Dendritic cell treated with granulocyte-macrophage colony-stimulating factor and Interleukin-4, amounts not matched to agents 40 ng/mL and 50 ng/mL, for 4 days (primary cell): ENCODE data around the gene SIPA1.
A peak's percentile ranks its signal among the peaks of the same experiment; 100 is the strongest.

ENCODE experiments used
- H3K27ac Mint-ChIP-seq: one replicate; pipeline ENCODE4 v1.8.0; 2022; ENCODE audit warnings: mild to moderate bottlenecking, mixed read lengths
- H3K27me3 Mint-ChIP-seq: one replicate; pipeline ENCODE4 v1.8.0; 2022; ENCODE audit warnings: mild to moderate bottlenecking, mixed read lengths
- H3K36me3 Mint-ChIP-seq: one replicate; pipeline ENCODE4 v1.8.0; 2022; ENCODE audit warnings: low read depth, mixed read lengths
- H3K4me1 Mint-ChIP-seq: one replicate; pipeline ENCODE4 v1.8.0; 2022; ENCODE audit warnings: low read depth, mixed read lengths
- H3K4me3 Mint-ChIP-seq: one replicate; pipeline ENCODE4 v1.8.0; 2022; ENCODE audit warnings: mild to moderate bottlenecking, moderate library complexity, mixed read lengths
- H3K9me3 Mint-ChIP-seq: one replicate; pipeline ENCODE4 v1.8.0; 2022; ENCODE audit warnings: mixed read lengths
- intact Hi-C: fragments of 100-400 bp; cut with micrococcal nuclease; formaldehyde crosslinking; loops from one replicate; pipeline ENCODE4 v1.15.0; 2022

The SIPA1 gene

GRCh38 chr11:65639623-65640482 is 2.0 kb downstream of the SIPA1 start:
- Mint-ChIP-seq H3K27ac (peak overlapping the region; percentile 94), H3K4me1 (peaks cover 70% of the 10 kb centered on the region), H3K27me3 (no peaks in the 10 kb centered on the region), H3K36me3 (peaks cover 87% of the 10 kb centered on the region), H3K9me3 (no peaks in the 10 kb centered on the region), H3K4me3 (peak overlapping the region; percentile 98)
- intact Hi-C loops = loop anchor here (1.0 kb wide), 1 partner anchor 12 kb away; no protein-coding TSS in a partner anchor

GRCh38 chr11:65640483-65641296 is 2.8 kb downstream of the SIPA1 start:
- H3K4me3 Mint-ChIP-seq = peak overlapping the region; percentile 98
- H3K4me1 Mint-ChIP-seq = peaks cover 70% of the 10 kb centered on the region
- peak overlapping the region; percentile 94 for H3K27ac Mint-ChIP-seq
- intact Hi-C loops = loop anchor here (1.0 kb wide), 1 partner anchor 12 kb away; no protein-coding TSS in a partner anchor
- H3K27me3 Mint-ChIP-seq = no peaks in the 10 kb centered on the region
- peaks cover 87% of the 10 kb centered on the region for H3K36me3 Mint-ChIP-seq
- H3K9me3 Mint-ChIP-seq = no peaks in the 10 kb centered on the region

DNA sequence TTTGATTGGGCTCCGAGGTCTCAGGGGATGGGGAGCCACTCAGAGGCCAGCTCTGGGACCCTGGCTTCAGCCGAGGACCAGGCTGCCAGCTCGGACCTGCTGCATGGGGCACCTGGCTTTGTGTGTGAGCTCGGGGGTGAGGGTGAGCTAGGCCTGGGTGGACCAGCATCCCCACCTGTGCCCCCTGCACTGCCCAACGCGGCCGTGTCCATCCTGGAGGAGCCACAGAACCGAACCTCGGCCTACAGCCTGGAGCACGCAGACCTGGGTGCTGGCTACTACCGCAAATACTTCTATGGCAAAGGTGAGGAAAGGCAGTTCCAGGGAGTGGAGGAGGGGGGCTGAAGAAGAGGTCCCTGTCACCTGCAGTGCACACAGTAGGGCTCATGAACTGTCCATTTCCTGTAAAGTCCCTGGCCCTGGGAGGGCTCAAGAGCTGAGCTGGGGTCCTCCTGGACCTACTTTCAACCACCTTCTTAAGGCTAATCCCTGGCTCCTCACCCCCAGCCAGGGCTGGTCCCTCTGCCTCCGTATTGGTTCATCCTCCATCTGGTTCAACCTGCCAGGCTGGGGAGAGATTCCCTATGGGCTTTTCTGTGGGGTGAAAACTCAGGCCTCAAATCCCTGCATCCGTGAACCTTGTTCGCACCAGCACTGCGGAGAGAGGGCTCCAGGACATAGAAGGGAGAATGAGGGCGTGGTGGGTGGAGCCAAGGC is 3.6 kb downstream of the SIPA1 start:
- Mint-ChIP-seq H3K36me3 (peaks cover 87% of the 10 kb centered on the region), H3K4me1 (peaks cover 70% of the 10 kb centered on the region), H3K27me3 (no peaks in the 10 kb centered on the region), H3K4me3 (peak overlapping the region; percentile 98), H3K27ac (peak overlapping the region; percentile 94), H3K9me3 (no peaks in the 10 kb centered on the region)
- intact Hi-C loops = no loop called here

DNA sequence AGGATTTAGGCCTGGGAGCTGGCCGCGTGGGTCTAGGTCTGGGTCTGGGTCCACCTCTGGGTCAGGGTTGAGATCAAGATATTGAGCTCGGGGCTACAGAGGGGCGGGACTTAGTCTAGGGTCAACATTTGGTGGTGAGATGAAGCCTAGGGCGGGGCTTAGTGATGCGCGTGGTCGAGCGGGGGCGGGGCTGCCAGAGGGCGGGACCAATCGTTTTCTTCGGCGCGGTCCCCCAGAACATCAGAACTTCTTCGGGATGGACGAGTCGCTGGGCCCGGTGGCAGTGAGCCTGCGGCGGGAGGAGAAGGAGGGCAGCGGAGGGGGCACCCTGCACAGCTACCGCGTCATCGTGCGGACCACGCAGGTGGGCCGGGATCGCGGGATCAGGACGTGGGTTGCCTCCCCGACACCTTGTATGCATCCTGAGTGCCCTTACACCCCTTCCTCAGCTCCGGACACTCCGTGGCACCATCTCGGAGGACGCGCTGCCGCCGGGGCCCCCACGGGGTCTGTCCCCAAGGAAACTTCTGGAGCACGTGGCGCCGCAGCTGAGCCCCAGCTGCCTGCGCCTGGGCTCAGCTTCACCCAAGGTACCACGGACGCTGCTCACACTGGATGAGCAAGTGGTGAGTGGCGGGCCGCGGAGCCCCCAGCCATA is 4.2 kb downstream of the SIPA1 start:
- Mint-ChIP-seq H3K27me3 (no peaks in the 10 kb centered on the region), H3K36me3 (peaks cover 87% of the 10 kb centered on the region), H3K4me1 (peaks cover 64% of the 10 kb centered on the region), H3K4me3 (peak overlapping the region; percentile 98), H3K27ac (peak overlapping the region; percentile 94), H3K9me3 (no peaks in the 10 kb centered on the region)
- intact Hi-C loops = no loop called here

DNA sequence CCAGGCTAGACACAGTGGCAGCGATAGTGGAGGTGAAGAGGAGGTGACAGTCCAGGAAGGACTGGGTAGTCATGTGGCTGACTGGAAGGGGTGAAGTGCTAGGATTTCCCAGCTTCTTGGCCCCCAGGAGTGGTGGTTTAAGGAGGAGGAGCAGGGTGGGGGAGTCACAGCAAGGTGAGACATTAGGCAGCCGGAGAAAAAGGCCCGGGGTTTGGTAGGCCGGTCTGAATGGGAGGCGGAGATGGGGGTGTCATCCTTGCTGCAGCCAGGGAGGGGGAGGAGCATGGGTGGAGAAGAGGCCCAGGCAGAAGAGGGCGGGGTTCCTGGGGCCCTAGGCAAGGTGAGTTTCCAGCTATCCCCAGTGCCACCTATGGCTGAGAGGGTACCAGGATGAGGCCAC is 6.1 kb downstream of the SIPA1 start:
- Mint-ChIP-seq H3K27me3 (no peaks in the 10 kb centered on the region), H3K4me3 (no peak overlapping the region), H3K9me3 (no peaks in the 10 kb centered on the region), H3K36me3 (peaks cover 90% of the 10 kb centered on the region), H3K27ac (peak overlapping the region; percentile 68), H3K4me1 (peaks cover 57% of the 10 kb centered on the region)
- intact Hi-C loops = no loop called here

DNA sequence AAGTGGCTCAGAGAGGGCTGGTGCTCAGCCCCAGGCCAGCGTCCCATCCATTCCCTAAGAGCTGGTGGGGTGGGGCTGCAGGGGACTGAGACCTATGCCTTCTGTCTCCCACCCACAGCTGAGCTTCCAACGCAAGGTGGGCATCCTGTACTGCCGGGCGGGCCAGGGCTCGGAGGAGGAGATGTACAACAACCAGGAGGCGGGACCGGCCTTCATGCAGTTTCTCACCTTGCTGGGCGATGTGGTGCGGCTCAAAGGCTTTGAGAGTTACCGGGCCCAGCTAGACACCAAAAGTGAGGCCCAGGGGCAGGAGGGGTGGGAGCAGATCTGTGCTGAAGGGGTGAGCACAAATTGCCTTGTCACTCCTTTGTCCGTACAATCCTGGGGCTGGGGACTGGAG is 6.9 kb downstream of the SIPA1 start:
- no peaks in the 10 kb centered on the region for H3K9me3 Mint-ChIP-seq
- H3K36me3 Mint-ChIP-seq = peaks cover 93% of the 10 kb centered on the region
- intact Hi-C loops = no loop called here
- no peaks in the 10 kb centered on the region for H3K27me3 Mint-ChIP-seq
- no peak overlapping the region for H3K4me3 Mint-ChIP-seq
- peaks cover 57% of the 10 kb centered on the region for H3K4me1 Mint-ChIP-seq
- peak overlapping the region; percentile 45 for H3K27ac Mint-ChIP-seq

DNA sequence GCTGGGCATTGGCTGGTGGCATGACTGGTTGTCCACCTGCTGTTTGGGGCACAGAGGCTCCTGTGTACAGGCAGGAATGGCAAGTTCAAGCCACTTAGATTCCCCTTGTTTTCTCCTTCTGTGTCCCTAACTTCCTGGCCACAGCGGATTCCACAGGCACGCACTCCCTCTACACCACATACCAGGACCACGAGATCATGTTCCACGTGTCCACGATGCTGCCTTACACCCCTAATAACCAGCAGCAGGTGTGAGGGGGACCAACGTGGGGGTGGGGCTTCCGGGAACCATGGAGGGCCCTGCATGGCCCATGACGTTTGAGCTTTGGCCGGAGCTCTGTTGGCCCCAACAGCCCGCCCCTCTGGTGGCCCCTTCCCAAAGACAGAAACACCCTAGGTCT is 7.8 kb downstream of the SIPA1 start:
- Mint-ChIP-seq H3K9me3 (no peaks in the 10 kb centered on the region), H3K4me3 (no peak overlapping the region), H3K4me1 (peaks cover 57% of the 10 kb centered on the region), H3K27ac (no peak overlapping the region), H3K36me3 (peaks cover 98% of the 10 kb centered on the region), H3K27me3 (no peaks in the 10 kb centered on the region)
- intact Hi-C loops = no loop called here

- peaks cover 100% of the 10 kb centered on the region for H3K36me3 Mint-ChIP-seq
- H3K9me3 Mint-ChIP-seq = no peaks in the 10 kb centered on the region
- no peak overlapping the region for H3K4me3 Mint-ChIP-seq
- intact Hi-C loops = no loop called here
- no peak overlapping the region for H3K27ac Mint-ChIP-seq
- peaks cover 57% of the 10 kb centered on the region for H3K4me1 Mint-ChIP-seq
- no peaks in the 10 kb centered on the region for H3K27me3 Mint-ChIP-seq
Measured at GRCh38 chr11:65646288-65646957, 8.5 kb downstream of the SIPA1 start.

- no peaks in the 10 kb centered on the region for H3K9me3 Mint-ChIP-seq
- intact Hi-C loops = no loop called here
- no peak overlapping the region for H3K4me3 Mint-ChIP-seq
- peaks cover 57% of the 10 kb centered on the region for H3K4me1 Mint-ChIP-seq
- H3K36me3 Mint-ChIP-seq = peaks cover 100% of the 10 kb centered on the region
- H3K27me3 Mint-ChIP-seq = no peaks in the 10 kb centered on the region
- no peak overlapping the region for H3K27ac Mint-ChIP-seq
Measured at GRCh38 chr11:65646958-65647701, 9.2 kb downstream of the SIPA1 start.

DNA sequence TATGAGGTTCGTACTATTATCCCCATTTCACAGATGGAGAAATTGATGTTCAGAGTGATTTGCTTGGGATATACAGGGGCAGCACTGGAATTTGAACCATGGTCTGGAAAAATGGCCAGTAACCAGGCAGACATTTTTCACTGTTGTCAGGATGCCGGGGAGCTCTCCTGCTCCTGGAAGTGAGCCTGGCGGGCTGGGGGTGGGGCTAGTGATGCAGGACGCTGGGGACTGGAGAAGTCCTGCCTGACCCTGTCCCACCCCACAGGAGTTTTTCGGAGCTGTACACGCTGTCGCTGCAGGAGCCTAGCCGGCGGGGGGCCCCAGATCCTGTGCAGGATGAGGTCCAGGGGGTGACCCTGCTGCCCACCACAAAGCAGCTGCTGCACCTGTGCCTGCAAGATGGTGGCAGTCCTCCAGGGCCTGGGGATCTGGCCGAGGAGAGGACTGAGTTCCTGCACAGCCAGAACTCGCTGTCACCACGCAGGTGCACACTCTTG is 11.1 kb downstream of the SIPA1 start:
- H3K9me3 Mint-ChIP-seq = no peaks in the 10 kb centered on the region
- H3K4me1 Mint-ChIP-seq = peaks cover 64% of the 10 kb centered on the region
- no peaks in the 10 kb centered on the region for H3K27me3 Mint-ChIP-seq
- no peak overlapping the region for H3K4me3 Mint-ChIP-seq
- intact Hi-C loops = no loop called here
- peaks cover 97% of the 10 kb centered on the region for H3K36me3 Mint-ChIP-seq
- no peak overlapping the region for H3K27ac Mint-ChIP-seq

DNA sequence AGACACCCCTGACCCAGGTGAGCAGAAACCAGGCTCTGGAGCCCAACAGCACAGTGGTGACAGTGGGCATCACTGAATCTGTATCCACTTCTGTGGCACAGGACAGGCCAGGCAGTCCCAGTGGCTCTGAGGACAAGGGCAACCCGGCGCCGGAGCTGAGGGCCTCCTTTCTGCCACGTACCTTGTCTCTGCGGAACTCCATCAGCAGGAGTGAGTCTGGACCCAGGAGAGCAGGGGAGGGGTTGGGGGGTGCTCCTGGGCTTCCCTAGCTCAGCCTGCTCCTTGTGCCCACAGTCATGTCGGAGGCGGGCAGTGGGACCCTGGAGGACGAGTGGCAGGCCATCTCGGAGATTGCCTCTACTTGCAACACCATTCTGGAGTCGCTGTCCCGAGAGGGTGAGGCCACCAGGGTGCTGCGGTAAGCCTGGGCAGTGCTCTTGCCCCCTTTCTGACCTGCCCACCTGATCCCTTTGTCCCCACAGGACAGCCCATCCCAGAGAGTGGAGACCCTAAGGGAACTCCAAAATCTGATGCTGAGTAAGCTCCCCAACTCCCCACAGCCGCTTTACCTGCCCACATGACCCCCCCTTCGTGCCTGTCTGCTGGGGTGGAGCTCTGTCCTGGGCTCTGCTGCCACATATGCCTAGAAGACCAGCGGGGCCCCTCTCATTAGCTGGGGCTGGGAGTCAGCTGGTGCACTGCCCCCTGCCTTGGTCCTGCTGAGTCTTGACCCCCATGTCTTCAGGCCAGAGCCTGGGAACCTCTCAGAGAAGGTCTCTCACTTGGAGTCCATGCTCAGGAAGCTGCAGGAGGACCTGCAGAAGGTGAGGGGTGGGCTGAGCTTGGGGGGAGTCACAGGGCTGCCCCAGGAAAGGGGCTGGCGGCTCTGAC is 12.0 kb downstream of the SIPA1 start:
- Mint-ChIP-seq H3K4me3 (no peak overlapping the region), H3K27me3 (no peaks in the 10 kb centered on the region), H3K36me3 (peaks cover 97% of the 10 kb centered on the region), H3K4me1 (peaks cover 67% of the 10 kb centered on the region), H3K9me3 (no peaks in the 10 kb centered on the region), H3K27ac (peak overlapping the region; percentile 57)
- intact Hi-C loops = no loop called here
